NCI-H2107 (cell line): ENCODE data around the gene MYO9A.
"Not testable (repeated sequence)": the region's sequence is repeated elsewhere in the genome, so short reads cannot be mapped to it uniquely, and the experiment has no call there.

ENCODE experiments used
- DNase-seq: peaks from one replicate; lab custom pipeline; 2025; lab: John Stamatoyannopoulos, UW

The MYO9A gene

GRCh38 chr15:72042865-72043264 lies 75.1 kb downstream of the MYO9A start:
- DNase-seq: no peak

GRCh38 chr15:72042054-72042453 lies 75.9 kb downstream of the MYO9A start:
- DNase-seq: no peak

- no peak for DNase-seq
These were observed 80.6 kb downstream of the MYO9A start for GRCh38 chr15:72037321-72037720.

- no peak for DNase-seq
These were observed 82.9 kb downstream of the MYO9A start for GRCh38 chr15:72034859-72035650.

- no peak for DNase-seq
These were observed 83.6 kb downstream of the MYO9A start for GRCh38 chr15:72034351-72034750.

GRCh38 chr15:72033711-72034110 lies 84.2 kb downstream of the MYO9A start:
- no peak for DNase-seq

- DNase-seq: no peak
These were observed 84.7 kb downstream of the MYO9A start for GRCh38 chr15:72033285-72033684.

- DNase-seq: no peak
These were observed 96.3 kb downstream of the MYO9A start for GRCh38 chr15:72021604-72022003.

GRCh38 chr15:72020799-72021198 lies 97.2 kb downstream of the MYO9A start:
- DNase-seq: no peak

- not testable (repeated sequence) for DNase-seq
These were observed 103.4 kb downstream of the MYO9A start for GRCh38 chr15:72014555-72014954.

- DNase-seq: no peak
These were observed 104.2 kb downstream of the MYO9A start for GRCh38 chr15:72013703-72014102.

GRCh38 chr15:72011302-72011942 lies 106.5 kb downstream of the MYO9A start:
- no peak for DNase-seq

GRCh38 chr15:72009222-72009621 lies 108.7 kb downstream of the MYO9A start:
- DNase-seq: no peak

GRCh38 chr15:72006382-72006781 lies 111.6 kb downstream of the MYO9A start:
- no peak for DNase-seq

- DNase-seq: no peak
These were observed 112.5 kb downstream of the MYO9A start for GRCh38 chr15:72005483-72005882.

GRCh38 chr15:71999807-72000206 lies 118.1 kb downstream of the MYO9A start:
- no peak for DNase-seq

- not testable (repeated sequence) for DNase-seq
These were observed 119.2 kb downstream of the MYO9A start for GRCh38 chr15:71998717-71999116.

- DNase-seq: no peak
These were observed 120.3 kb downstream of the MYO9A start for GRCh38 chr15:71997691-71998090.

GRCh38 chr15:71975816-71976150 lies 142.2 kb downstream of the MYO9A start:
- DNase-seq: no peak

- no peak for DNase-seq
These were observed 143.7 kb downstream of the MYO9A start for GRCh38 chr15:71974211-71974610.

GRCh38 chr15:71973366-71973765 lies 144.6 kb downstream of the MYO9A start:
- DNase-seq: no peak

GRCh38 chr15:71971905-71972304 lies 146.0 kb downstream of the MYO9A start:
- no peak for DNase-seq

GRCh38 chr15:71970435-71970834 lies 147.5 kb downstream of the MYO9A start:
- no peak for DNase-seq

- DNase-seq: no peak
These were observed 155.4 kb downstream of the MYO9A start for GRCh38 chr15:71962537-71962936.
